Measurements from ENCODE around the gene SCGB3A1.

SCGB3A1 gene

DNA sequence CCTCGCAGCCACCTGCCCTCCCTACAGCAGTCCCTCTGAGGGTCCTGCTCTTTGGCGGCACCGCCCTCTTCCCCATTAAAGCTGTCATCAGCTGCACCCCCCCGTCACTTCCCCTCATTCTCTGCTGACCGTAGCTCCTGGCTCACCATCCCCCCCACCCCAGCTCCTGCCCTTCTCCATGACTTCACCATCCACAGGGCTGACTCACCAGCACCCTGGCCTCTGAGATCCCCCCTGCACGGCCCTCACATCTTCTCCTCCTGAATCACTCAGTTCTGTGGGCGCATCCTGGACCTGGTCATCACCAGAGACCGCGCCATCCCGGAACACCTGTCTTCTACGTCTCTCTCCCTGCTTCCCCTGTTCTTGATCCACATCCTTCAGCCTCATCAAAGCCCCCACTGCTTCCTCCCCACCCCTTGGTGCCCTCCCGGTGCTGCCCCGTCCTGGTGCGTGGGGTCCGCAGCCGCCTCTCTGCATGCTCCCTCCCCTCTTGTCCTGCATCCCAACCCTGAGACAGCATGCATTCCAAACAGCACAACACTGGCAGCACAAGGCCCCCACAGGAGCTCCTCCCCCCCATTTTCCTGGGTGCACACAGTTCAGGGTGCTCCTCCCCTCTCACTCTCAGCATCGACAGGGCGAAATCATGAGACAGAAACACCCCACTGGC lies 45.2 kb upstream of the SCGB3A1 start:
- no peak for DNase-seq (ENCODE audit: low read depth)
- in situ Hi-C loops (cut with HindIII; ENCODE audit: low sequenced_read_pairs) = no loop called here
- no peak for TF ChIP-seq CTCF (IDR thresholded peaks at IDR 0.05; ENCODE audit: low read depth, low read length, missing control alignments)
- no peak overlapping the region for H3K4me3 ChIP-seq (ENCODE audit: low read depth, low read length)

DNA sequence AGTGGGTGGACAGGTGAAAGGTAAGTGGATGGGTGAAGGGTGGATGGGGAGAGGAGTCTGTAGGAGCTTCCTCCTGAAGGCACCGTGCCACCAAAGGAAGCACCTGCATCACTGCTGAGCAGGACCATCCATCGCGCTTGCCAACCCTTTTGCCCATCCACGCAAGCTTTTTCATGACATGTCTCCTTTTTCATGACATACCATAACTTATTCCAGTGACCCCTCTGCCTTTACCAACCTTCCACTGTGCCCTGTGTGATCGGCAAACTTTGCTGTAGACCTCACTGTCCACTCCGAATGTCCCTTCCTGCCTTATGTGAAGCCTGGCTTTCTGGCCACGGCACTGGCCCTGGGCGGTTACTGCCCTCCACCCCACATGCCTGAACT lies 44.7 kb upstream of the SCGB3A1 start:
- no peak overlapping the region for H3K4me3 ChIP-seq (ENCODE audit: low read depth, low read length)
- in situ Hi-C loops (cut with HindIII; ENCODE audit: low sequenced_read_pairs) = no loop called here
- no peak for TF ChIP-seq CTCF (IDR thresholded peaks at IDR 0.05; ENCODE audit: low read depth, low read length, missing control alignments)
- no peak for DNase-seq (ENCODE audit: low read depth)

- in situ Hi-C loops (cut with HindIII; ENCODE audit: low sequenced_read_pairs) = no loop called here
- no peak overlapping the region for H3K4me3 ChIP-seq (ENCODE audit: low read depth, low read length)
- no peak for DNase-seq (ENCODE audit: low read depth)
- no peak for TF ChIP-seq CTCF (IDR thresholded peaks at IDR 0.05; ENCODE audit: low read depth, low read length, missing control alignments)
These were observed 42.2 kb upstream of the SCGB3A1 start for GRCh38 chr5:180633283-180634177.

DNA sequence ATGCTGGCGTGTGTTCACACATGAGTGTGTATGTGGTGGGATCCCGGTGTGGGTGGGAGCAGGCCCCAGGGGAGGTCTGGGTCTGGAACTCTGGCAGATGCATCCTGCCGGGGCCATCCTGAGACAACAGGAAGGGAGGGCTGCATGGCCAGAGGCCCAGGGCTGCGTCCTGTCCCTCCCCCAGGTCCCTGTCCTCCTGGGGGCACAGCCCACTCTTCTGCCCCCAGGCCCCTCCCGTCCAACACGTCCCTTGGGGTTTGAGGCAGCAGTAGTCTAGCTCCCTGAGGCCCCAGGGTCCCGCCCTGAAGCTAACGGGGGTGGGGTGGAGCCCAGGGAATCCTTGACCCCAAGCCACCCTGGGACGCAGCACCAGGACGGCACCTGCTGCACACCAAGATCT lies 41.5 kb upstream of the SCGB3A1 start:
- H3K4me3 ChIP-seq (ENCODE audit: low read depth, low read length) = no peak overlapping the region
- in situ Hi-C loops (cut with HindIII; ENCODE audit: low sequenced_read_pairs) = no loop called here
- TF ChIP-seq CTCF (IDR thresholded peaks at IDR 0.05; ENCODE audit: low read depth, low read length, missing control alignments) = no peak
- DNase-seq (ENCODE audit: low read depth) = no peak

GRCh38 chr5:180631549-180632383 lies 40.5 kb upstream of the SCGB3A1 start:
- H3K4me3 ChIP-seq (ENCODE audit: low read depth, low read length) = no peak overlapping the region
- DNase-seq (ENCODE audit: low read depth) = no peak
- no peak for TF ChIP-seq CTCF (IDR thresholded peaks at IDR 0.05; ENCODE audit: low read depth, low read length, missing control alignments)
- in situ Hi-C loops (cut with HindIII; ENCODE audit: low sequenced_read_pairs) = no loop called here

DNA sequence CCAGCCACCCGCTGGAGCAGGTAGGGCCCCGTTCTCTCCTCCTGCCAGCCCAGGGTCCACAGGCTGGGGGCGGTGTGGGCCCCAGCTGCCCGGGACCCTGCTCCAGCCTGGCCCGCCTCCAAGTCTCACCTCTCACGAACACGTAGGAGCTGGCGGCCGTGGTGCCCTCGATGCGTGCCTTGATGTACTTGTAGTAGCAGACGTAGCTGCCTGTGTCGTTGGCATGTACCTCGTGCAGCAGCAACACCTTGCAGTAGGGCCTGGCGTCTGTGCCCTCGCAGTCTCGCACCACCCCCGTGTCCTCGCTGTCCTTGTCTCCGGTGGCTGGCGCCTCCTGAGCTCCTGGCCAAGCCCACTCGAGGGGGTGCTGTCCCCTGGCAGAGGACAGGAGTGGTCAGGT lies 39.1 kb upstream of the SCGB3A1 start:
- H3K4me3 ChIP-seq (ENCODE audit: low read depth, low read length) = no peak overlapping the region
- in situ Hi-C loops (cut with HindIII; ENCODE audit: low sequenced_read_pairs) = no loop called here
- no peak for TF ChIP-seq CTCF (IDR thresholded peaks at IDR 0.05; ENCODE audit: low read depth, low read length, missing control alignments)
- no peak for DNase-seq (ENCODE audit: low read depth)

Measured in astrocyte of the cerebellum (primary cell).